Endodermal cell (in vitro differentiated cells): Measurements from ENCODE around the gene SFXN5. TPM values are rescaled to one million over a fixed set of nuclear protein-coding genes. Genes with fewer than 3 reads are reported as not detected.

Source experiments
- DNase-seq: peaks from one replicate; pipeline ENCODE4 v3.0.0-alpha.2; 2017
- H3K27ac ChIP-seq: 2 replicates; pipeline ENCODE4 v1.5.1; 2013; ENCODE audit warnings: mild to moderate bottlenecking, low read depth, low read length, moderate library complexity
- H3K27me3 ChIP-seq: 2 replicates; pipeline ENCODE4 v1.6.1; 2013; ENCODE audit warnings: mild to moderate bottlenecking, low read length, moderate library complexity; ENCODE audit not compliant: insufficient read depth, control insufficient read depth, poor library complexity, severe bottlenecking
- H3K36me3 ChIP-seq: 2 replicates; pipeline ENCODE4 v1.7.0; 2013; ENCODE audit warnings: mild to moderate bottlenecking, low read length, moderate library complexity; ENCODE audit not compliant: control insufficient read depth, insufficient read depth
- H3K4me1 ChIP-seq: one replicate; pipeline ENCODE4 v1.7.0; 2013; ENCODE audit warnings: low read length; ENCODE audit not compliant: control insufficient read depth, insufficient read depth
- H3K4me3 ChIP-seq: 2 replicates; pipeline ENCODE4 v1.5.1; 2013; ENCODE audit warnings: mild to moderate bottlenecking, low read length, moderate library complexity
- H3K9ac ChIP-seq: 2 replicates; pipeline ENCODE4 v1.6.1; 2013; ENCODE audit warnings: mild to moderate bottlenecking, low read length, moderate library complexity; ENCODE audit not compliant: poor library complexity, severe bottlenecking; ENCODE audit errors: extremely low read depth
- H3K9me3 ChIP-seq: 2 replicates; pipeline ENCODE4 v1.6.1; 2013; ENCODE audit warnings: mild to moderate bottlenecking, low read length, moderate library complexity; ENCODE audit not compliant: control insufficient read depth
- H3K27ac Mint-ChIP-seq: 2 replicates; pipeline ENCODE4 v1.8.0; 2020; ENCODE audit warnings: mixed read lengths
- H3K27me3 Mint-ChIP-seq: 2 replicates; pipeline ENCODE4 v1.8.0; 2021; ENCODE audit warnings: mild to moderate bottlenecking, mixed read lengths; ENCODE audit not compliant: insufficient read depth
- H3K36me3 Mint-ChIP-seq: 2 replicates; pipeline ENCODE4 v1.8.0; 2020; ENCODE audit warnings: low read depth, mixed read lengths
- H3K4me1 Mint-ChIP-seq: 2 replicates; pipeline ENCODE4 v1.8.0; 2020; ENCODE audit warnings: mixed read lengths
- H3K4me3 Mint-ChIP-seq: 2 replicates; pipeline ENCODE4 v1.8.0; 2020; ENCODE audit warnings: mild to moderate bottlenecking, moderate library complexity, mixed read lengths
- H3K9me3 Mint-ChIP-seq: 2 replicates; pipeline ENCODE4 v1.8.0; 2020; ENCODE audit warnings: mild to moderate bottlenecking, mixed read lengths
- CTCF ChIP-seq: fragments of 200-600 bp; sonication (generic); conservative IDR thresholded peaks from 2 replicates; pipeline ENCODE4 v1.5.0; 2021; ENCODE audit warnings: antibody characterized with exemption, mild to moderate bottlenecking
- WGBS, 2 experiments: methylation state at CpG; one replicate each; pipeline versions ENCODE4 v1.1.5 to v1.1.7; 2013; ENCODE audit warnings: missing lambda C conversion rate in 2 of 2, mixed read lengths in 1 of 2; ENCODE audit not compliant: insufficient coverage in 1 of 2, insufficient read length in 1 of 2; 5-methylcytosine and 5-hydroxymethylcytosine counted together
- total RNA-seq, 2 donors: library from RNA; stranded (reverse); fragmentation: NEBNext Ultra II Directional in 1 of 2; extraction: Animal tissue kit (Norgen Biotek cat#: 25700) in 1 of 2; gene quantifications; 2 replicates in 1 of 2; 3 replicates in 1 of 2; pipeline ENCODE4 v1.2.1, GENCODE V29; 2021

Gene SFXN5
- total RNA-seq, 2 donors from 2014 or later: 30.7 to 32.8 TPM

DNA sequence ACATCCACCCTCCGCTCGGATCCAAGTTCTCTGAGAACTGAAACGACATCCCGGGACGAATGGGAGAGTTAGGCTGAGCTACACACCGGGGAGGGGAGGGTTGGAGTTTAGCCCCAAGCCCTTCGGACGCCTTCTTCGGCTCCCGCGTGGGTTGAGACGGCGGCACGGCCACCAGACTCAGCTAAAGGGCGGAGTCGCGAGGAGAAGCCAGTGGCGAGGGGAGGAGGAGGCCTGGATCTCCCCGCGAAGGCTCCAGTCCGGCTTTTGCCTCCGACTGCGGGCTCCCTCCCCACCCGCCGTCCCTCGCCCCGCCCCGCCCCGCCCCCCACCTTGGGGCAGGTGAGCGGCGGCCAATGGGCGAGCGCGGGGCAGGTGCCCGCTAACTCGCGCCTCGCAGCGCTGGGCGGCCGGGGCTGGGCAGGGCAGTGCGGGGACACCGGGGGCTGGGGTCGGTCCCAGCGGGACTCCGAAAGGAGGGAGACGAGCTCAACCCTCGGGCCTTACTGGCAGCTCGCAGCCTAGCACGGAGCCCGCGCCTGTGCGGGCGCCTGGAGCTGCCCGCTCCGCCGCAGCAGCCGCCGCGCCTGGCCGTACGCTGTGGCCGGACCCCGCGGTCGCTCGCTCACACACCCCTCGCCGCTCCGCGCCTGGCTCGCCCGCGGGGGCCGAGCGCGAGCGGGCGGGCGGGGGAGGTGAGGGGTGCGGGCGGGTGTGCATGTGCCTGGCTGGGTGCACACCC is 154.2 kb downstream of the SFXN5 start, which contains the start of gene EMX1:
Gene EMX1, plus strand, starts transcription at position 382 of the 739 bp plus-strand sequence. Its CDS starts 334 bp downstream, at position 716.
- Histone ChIP-seq H3K27me3 (peaks cover 100% of the 10 kb centered on the region), H3K4me1 (peaks cover 21% of the 10 kb centered on the region), H3K9ac (no peak within 1 kb of the TSS), H3K4me3 (peak within 1 kb of the TSS; percentile 80), H3K27ac (no peak within 1 kb of the TSS), H3K36me3 (no peaks in the 10 kb centered on the region), H3K9me3 (no peaks in the 10 kb centered on the region)
- peaks cover 22% of the 10 kb centered on the region for H3K4me1 Mint-ChIP-seq
- H3K27ac Mint-ChIP-seq: no peak within 1 kb of the TSS
- peak within 1 kb of the TSS; percentile 62 for H3K4me3 Mint-ChIP-seq
- 0 to 1% methylated on average over 20 to 82 of the region's 82 CpGs for whole genome bisulfite sequencing, 2 experiments
- H3K27me3 Mint-ChIP-seq: peaks cover 49% of the 10 kb centered on the region
- H3K36me3 Mint-ChIP-seq: no peaks in the 10 kb centered on the region
- DNase-seq: peak; percentile 97
- no peak for TF ChIP-seq CTCF
- no peaks in the 10 kb centered on the region for H3K9me3 Mint-ChIP-seq

DNA sequence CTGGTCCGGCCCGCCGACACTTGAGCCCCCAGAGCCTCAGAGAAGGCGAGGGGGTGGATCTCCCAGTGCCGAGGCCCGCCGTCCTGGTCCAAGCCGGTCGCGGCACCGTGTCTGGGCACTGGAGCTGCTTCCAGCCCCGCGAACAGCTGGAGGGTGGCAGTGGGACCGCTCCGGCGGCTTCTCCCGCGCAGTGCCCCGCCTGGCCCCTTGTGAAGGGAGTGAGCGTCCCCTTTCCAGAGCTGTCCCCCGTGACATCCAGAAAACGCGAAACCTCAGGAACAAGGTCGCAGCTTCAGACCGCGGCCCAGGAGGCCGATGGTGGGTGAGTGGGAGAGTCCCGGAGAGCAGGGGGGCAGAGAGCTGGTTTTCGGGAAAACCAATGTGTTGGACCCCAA is 154.8 kb downstream of the SFXN5 start:
- no peaks in the 10 kb centered on the region for H3K36me3 Mint-ChIP-seq
- H3K9me3 Mint-ChIP-seq: no peaks in the 10 kb centered on the region
- 1 to 2% methylated on average over 10 to 29 of the region's 29 CpGs for WGBS, 2 experiments

More for the DNA sequence above, 154.8 kb downstream of the SFXN5 start:
- no peak for TF ChIP-seq CTCF
- Histone ChIP-seq H3K9ac (no peak overlapping the region), H3K4me1 (peaks cover 21% of the 10 kb centered on the region), H3K36me3 (no peaks in the 10 kb centered on the region), H3K27me3 (peaks cover 100% of the 10 kb centered on the region), H3K27ac (no peak overlapping the region), H3K4me3 (peak overlapping the region; percentile 80), H3K9me3 (no peaks in the 10 kb centered on the region)
- H3K27ac Mint-ChIP-seq: no peak overlapping the region
- H3K4me1 Mint-ChIP-seq: peaks cover 22% of the 10 kb centered on the region
- DNase-seq: no peak
- peaks cover 55% of the 10 kb centered on the region for H3K27me3 Mint-ChIP-seq
- H3K4me3 Mint-ChIP-seq: peak overlapping the region; percentile 62
